Renal pelvis (tissue), 4 donors: ENCODE measurements around the gene ARSB. TPM values are rescaled to one million over a fixed set of nuclear protein-coding genes. Genes with fewer than 3 reads are reported as not detected.

Experiments used
- DNase-seq: peaks from one replicate; pipeline ENCODE4 v3.0.0-alpha.2; 2013
- polyA plus RNA-seq, 3 donors: library from polyadenylated mRNA; unstranded; fragments of 120-200 nt; gene quantifications; one replicate each; pipeline ENCODE4 v1.2.1, GENCODE V29; 2013; ENCODE audit not compliant: insufficient read length in 3 of 3

ARSB gene
- polyA plus RNA-seq, 3 donors, result 19.1 to 23.0 (median 21.4) TPM

DNA sequence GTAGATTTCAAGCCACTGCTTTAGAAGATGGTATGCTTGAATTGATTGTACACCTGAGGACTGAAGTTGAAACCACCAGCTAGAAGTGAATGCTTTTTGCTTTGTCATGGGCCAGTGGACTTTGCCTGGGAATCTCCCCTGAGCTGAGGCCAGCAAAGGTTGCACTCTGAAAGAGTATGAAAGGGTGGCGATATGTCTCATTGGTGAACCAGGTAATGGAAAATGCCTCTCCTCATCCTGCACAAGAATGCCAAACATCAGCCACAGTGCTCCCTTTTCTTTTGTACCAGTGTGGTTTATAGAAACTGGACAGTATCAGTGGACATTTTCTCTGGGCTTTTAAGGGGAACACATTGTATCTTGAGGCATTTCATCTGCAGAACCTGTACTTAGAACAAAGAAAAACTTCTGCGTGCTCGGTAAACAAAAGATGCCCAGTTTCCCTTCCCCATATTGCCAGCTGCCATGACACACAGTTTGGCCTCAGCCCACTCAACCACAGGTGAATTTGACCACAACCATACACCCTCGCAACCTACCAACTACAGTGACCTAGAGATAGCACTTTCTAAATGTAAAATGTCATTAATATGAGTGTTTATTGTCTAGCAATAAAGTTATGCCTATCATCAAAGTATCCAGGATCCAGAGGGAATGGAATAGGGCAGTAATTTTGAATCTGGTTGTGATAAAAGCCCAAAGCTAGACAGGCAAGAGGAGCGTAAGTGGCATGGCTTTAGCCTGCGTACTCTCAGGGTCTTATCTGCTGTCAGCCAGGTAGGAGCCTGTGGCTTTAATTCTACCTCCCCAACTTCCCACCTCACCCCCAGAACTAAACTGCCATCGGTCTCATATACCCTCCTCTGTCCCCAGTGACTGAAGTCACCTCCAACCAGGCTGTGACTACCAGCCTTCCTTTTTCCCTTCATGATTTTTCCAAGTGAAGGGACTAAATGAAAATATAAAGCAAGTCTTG is 257.0 kb downstream of the ARSB start:
- DNase-seq, result no peak

Other genes starting within 250 kb of the ARSB start
- gene DMGDH, start 84.4 kb upstream of the ARSB start, polyA plus RNA-seq, result 10 to 100 TPM; 18.9 to 27.2 (median 23.2) TPM
- 10 to 100 TPM; 35.1 to 67.4 (median 60.5) TPM for gene BHMT2, start 84.5 kb upstream of the ARSB start, polyA plus RNA-seq
- gene BHMT, start 126.5 kb upstream of the ARSB start, polyA plus RNA-seq, result 100 to 1,000 TPM; 243 to 287 (median 275) TPM